K562 (cell line): ENCODE data around the gene SND1. TPM values are rescaled to one million over a fixed set of nuclear protein-coding genes. Genes with fewer than 3 reads are reported as not detected.

Experiments
- ATAC-seq: fragments of 200-7000 bp; cut with Tn5 transposase; 3 replicates; pipeline ENCODE4 v1.9.1; 2020; ENCODE audit warnings: moderate library complexity
- BruUV-seq: library from RNA; stranded (reverse); fragments of 400-500 nt; replicated peaks from 2 replicates; lab custom pipeline; 2021; lab: Mats Ljungman, UMichigan
- CTCF ChIA-PET: fragments of 300-600 bp; formaldehyde crosslinking; extraction: SDS; loops from one replicate; lab custom pipeline; 2021; ENCODE audit warnings: low intra/inter-chr PET ratio; lab: Yijun Ruan, JAX
- POLR2A ChIA-PET: fragments of 300-600, 350-650 bp; sonication (Branson Sonifier 250); formaldehyde crosslinking; extraction: SDS; loops from one replicate; lab custom pipeline; 2021; ENCODE audit warnings: antibody characterized with exemption, inconsistent platforms; lab: Yijun Ruan, JAX
- DNase-seq, 4 experiments: peaks; one replicate each; pipeline versions ENCODE4 v3.0.0 to v3.0.0-alpha.2; 2011 to 2018; ENCODE audit warnings: low spot score in 3 of 4, mixed read lengths in 3 of 4; ENCODE audit errors: extremely low read depth in 1 of 4
- FAIRE-seq: peaks from 2 replicates; lab custom pipeline; 2011; peaks lifted over from hg19 to GRCh38; lab: Jason Lieb, UNC
- H2AFZ ChIP-seq: 2 replicates; pipeline ENCODE4 v1.6.0; 2011; ENCODE audit warnings: low read depth, low read length, control low read depth, inconsistent platforms
- H3K27ac ChIP-seq: fragments of 200-600 bp; 3 replicates; pipeline ENCODE4 v1.8.0; 2011; ENCODE audit warnings: low read depth, mild to moderate bottlenecking, control low read depth, inconsistent platforms, low read length, moderate library complexity, mixed read lengths; ENCODE audit errors: extremely low read depth
- H3K27me3 ChIP-seq, 2 experiments: fragments of 300-600 bp in 1 of 2; 2 replicates in 1 of 2; 3 replicates in 1 of 2; pipeline versions ENCODE4 v1.6.0 to v1.8.0; 2011; ENCODE audit warnings: inconsistent platforms in 2 of 2, low read length in 2 of 2, mild to moderate bottlenecking in 1 of 2, mixed read lengths in 1 of 2, moderate library complexity in 1 of 2; ENCODE audit not compliant: control insufficient read depth in 2 of 2, insufficient read depth in 2 of 2
- H3K36me3 ChIP-seq: fragments of 300-600 bp; 3 replicates; pipeline ENCODE4 v1.8.0; 2011; ENCODE audit warnings: mild to moderate bottlenecking, low read length, inconsistent platforms; ENCODE audit not compliant: control insufficient read depth, insufficient read depth
- H3K4me1 ChIP-seq, 2 experiments: fragments of 200-600 bp in 1 of 2; replicated peaks in 1 of 2; 2 replicates in 1 of 2; 3 replicates in 1 of 2; pipeline versions ENCODE4 v1.5.1 to v1.8.0; 2011; ENCODE audit warnings: inconsistent platforms in 2 of 2, low read length in 2 of 2, mild to moderate bottlenecking in 1 of 2, mixed read lengths in 1 of 2, moderate library complexity in 1 of 2; ENCODE audit not compliant: control insufficient read depth in 2 of 2, insufficient read depth in 2 of 2
- H3K4me2 ChIP-seq: 2 replicates; pipeline ENCODE4 v1.6.1; 2011; ENCODE audit warnings: low read length, control low read depth, inconsistent platforms, mixed read lengths; ENCODE audit not compliant: insufficient read depth
- H3K4me3 ChIP-seq: fragments of 200-600 bp; sonication (generic), shearing (Covaris generic); 2 replicates; pipeline ENCODE4 v1.5.1; 2016; ENCODE audit warnings: control low read depth, inconsistent platforms
- H3K79me2 ChIP-seq: fragments of 200-600 bp; 3 replicates; pipeline ENCODE4 v1.8.0; 2011; ENCODE audit warnings: low read length, inconsistent platforms; ENCODE audit not compliant: control insufficient read depth, insufficient read depth
- H3K9ac ChIP-seq, 2 experiments: 2 replicates each; pipeline versions ENCODE4 v1.6.0 to v1.6.1; 2011; ENCODE audit warnings: low read depth in 2 of 2, low read length in 2 of 2, control low read depth in 1 of 2, inconsistent platforms in 1 of 2, mild to moderate bottlenecking in 1 of 2, mixed read lengths in 1 of 2; ENCODE audit not compliant: insufficient read depth in 1 of 2
- H3K9me1 ChIP-seq: one replicate; pipeline ENCODE4 v1.6.0; 2011; ENCODE audit warnings: inconsistent platforms, mild to moderate bottlenecking, low read length, moderate library complexity; ENCODE audit not compliant: control insufficient read depth, insufficient read depth
- H3K9me3 ChIP-seq: replicated peaks from 2 replicates; pipeline ENCODE4 v1.5.1; 2011; ENCODE audit warnings: low read depth, low read length, inconsistent platforms; ENCODE audit not compliant: control insufficient read depth, insufficient read depth
- H4K20me1 ChIP-seq: replicated peaks from 2 replicates; pipeline ENCODE4 v1.6.1; 2011; ENCODE audit warnings: low read length, inconsistent platforms, mixed read lengths; ENCODE audit not compliant: control insufficient read depth, insufficient read depth
- POLR2G ChIP-seq: fragments of 200-400 bp; formaldehyde crosslinking; IDR thresholded peaks from 2 replicates; pipeline ENCODE4 v1.6.1; 2017; ENCODE audit warnings: low read depth, mild to moderate bottlenecking, antibody characterized with exemption, low read length, moderate library complexity
- RBM22 ChIP-seq: fragments of 200-400 bp; formaldehyde crosslinking; IDR thresholded peaks from 2 replicates; pipeline ENCODE4 v1.6.1; 2018; ENCODE audit warnings: low read length, low read depth; ENCODE audit not compliant: poor library complexity, severe bottlenecking
- TFE3 ChIP-seq: fragments of 450-650 bp; formaldehyde crosslinking; IDR thresholded peaks from 2 replicates; pipeline ENCODE4 v1.4.0; 2020; ENCODE audit warnings: mild to moderate bottlenecking, mixed read lengths
- WGBS: fragments of 100-300 bp; shearing (Covaris generic); methylation state at CpG from one replicate; pipeline ENCODE4 v1.1.6; 2016; ENCODE audit warnings: low coverage, mixed read lengths; ENCODE audit not compliant: insufficient coverage; ENCODE audit errors: missing lambda C conversion rate; 5-methylcytosine and 5-hydroxymethylcytosine counted together
- in situ Hi-C: fragments of 300-500 bp; cut with MboI; formaldehyde crosslinking; loops from 4 replicates; pipeline ENCODE4 v1.15.0; 2018; ENCODE audit warnings: inconsistent platforms, mixed read lengths
- intact Hi-C: fragments of 100-400 bp; cut with micrococcal nuclease; formaldehyde crosslinking; loops from 2 replicates; pipeline ENCODE4 v1.14.2; 2022
- polyA plus RNA-seq, 8 experiments: library from polyadenylated mRNA; depleted of rRNA in 4 of 8; stranded (reverse) in 5 of 8; unstranded in 3 of 8; fragments of >200 nt; fragmentation: Nextera tagmentation in 2 of 8; fragmentation: Illumina TruSeq in 1 of 8; extraction: Ambion mirVana in 2 of 8; extraction: Trizol in 1 of 8; gene quantifications; 2 replicates each; pipeline versions ENCODE4 v1.2.1 to v1.2.3, GENCODE V29; 2011 to 2014; ENCODE audit warnings: inconsistent platforms in 1 of 8, missing spikeins in 1 of 8
- total RNA-seq, 7 experiments: library from RNA; depleted of rRNA in 6 of 7; stranded (reverse); fragments of >200 nt in 6 of 7; fragmentation: Illumina TruSeq in 2 of 7; extraction: Trizol in 2 of 7; gene quantifications; 2 replicates each; pipeline versions ENCODE4 v1.2.1 to v1.2.3, GENCODE V29; 2011 to 2021; ENCODE audit warnings: low replicate concordance in 1 of 7

The SND1 gene
- total and polyA plus RNA-seq, 9 of the 15 experiments (the other 6 are each of a cell fraction or from before 2014, with no cell fraction given) = 46.5 to 307 (median 191) TPM

GRCh38 chr7:128074336-128074735 is 422.3 kb downstream of the SND1 start:
- Histone ChIP-seq H3K9me1 (no peaks in the 10 kb centered on the region), H4K20me1 (peaks cover 9% of the 10 kb centered on the region; the same call in 1 of the 2 replicates), H3K4me2 (no peak overlapping the region), H2AFZ (no peak overlapping the region), H3K27me3 (no peaks in the 10 kb centered on the region), H3K4me1 (peaks cover 0 to 10% of the 10 kb centered on the region in 2 experiments; a peak in 2 of 5 replicates), H3K4me3 (no peak overlapping the region), H3K9me3 (no peaks in the 10 kb centered on the region), H3K36me3 (peaks cover 75% of the 10 kb centered on the region), H3K27ac (no peak overlapping the region), H3K9ac (peak overlapping the region in 1 of 2 experiments; percentile 70; a peak in 2 of 4 replicates), H3K79me2 (no peaks in the 10 kb centered on the region)
- CTCF ChIA-PET = no interaction called here
- no peak for DNase-seq
- 91% methylated on average over 19 of the region's 19 CpGs for WGBS
- POLR2A ChIA-PET = interaction anchor here (0.7 kb wide), 1 partner anchor 86 kb away, joined by 3 read pairs; no protein-coding TSS in a partner anchor
- intact Hi-C loops (no loop called here), in situ Hi-C loops (no loop called here)
- no peak for ATAC-seq
- BruUV-seq = no TSS peak
- no peak for FAIRE-seq
- peak; percentile 75 for TF ChIP-seq RBM22
- TF ChIP-seq POLR2G = peak; percentile 49; the same call in 1 of the 2 replicates
- TF ChIP-seq TFE3 (CRISPR knock-in tag) = no peak
